ENCODE data around the gene TMEM63C.

TMEM63C gene, protein sequence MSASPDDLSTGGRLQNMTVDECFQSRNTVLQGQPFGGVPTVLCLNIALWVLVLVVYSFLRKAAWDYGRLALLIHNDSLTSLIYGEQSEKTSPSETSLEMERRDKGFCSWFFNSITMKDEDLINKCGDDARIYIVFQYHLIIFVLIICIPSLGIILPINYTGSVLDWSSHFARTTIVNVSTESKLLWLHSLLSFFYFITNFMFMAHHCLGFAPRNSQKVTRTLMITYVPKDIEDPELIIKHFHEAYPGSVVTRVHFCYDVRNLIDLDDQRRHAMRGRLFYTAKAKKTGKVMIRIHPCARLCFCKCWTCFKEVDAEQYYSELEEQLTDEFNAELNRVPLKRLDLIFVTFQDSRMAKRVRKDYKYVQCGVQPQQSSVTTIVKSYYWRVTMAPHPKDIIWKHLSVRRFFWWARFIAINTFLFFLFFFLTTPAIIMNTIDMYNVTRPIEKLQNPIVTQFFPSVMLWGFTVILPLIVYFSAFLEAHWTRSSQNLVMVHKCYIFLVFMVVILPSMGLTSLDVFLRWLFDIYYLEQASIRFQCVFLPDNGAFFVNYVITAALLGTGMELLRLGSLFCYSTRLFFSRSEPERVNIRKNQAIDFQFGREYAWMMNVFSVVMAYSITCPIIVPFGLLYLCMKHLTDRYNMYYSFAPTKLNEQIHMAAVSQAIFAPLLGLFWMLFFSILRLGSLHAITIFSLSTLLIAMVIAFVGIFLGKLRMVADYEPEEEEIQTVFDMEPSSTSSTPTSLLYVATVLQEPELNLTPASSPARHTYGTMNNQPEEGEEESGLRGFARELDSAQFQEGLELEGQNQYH

DNA sequence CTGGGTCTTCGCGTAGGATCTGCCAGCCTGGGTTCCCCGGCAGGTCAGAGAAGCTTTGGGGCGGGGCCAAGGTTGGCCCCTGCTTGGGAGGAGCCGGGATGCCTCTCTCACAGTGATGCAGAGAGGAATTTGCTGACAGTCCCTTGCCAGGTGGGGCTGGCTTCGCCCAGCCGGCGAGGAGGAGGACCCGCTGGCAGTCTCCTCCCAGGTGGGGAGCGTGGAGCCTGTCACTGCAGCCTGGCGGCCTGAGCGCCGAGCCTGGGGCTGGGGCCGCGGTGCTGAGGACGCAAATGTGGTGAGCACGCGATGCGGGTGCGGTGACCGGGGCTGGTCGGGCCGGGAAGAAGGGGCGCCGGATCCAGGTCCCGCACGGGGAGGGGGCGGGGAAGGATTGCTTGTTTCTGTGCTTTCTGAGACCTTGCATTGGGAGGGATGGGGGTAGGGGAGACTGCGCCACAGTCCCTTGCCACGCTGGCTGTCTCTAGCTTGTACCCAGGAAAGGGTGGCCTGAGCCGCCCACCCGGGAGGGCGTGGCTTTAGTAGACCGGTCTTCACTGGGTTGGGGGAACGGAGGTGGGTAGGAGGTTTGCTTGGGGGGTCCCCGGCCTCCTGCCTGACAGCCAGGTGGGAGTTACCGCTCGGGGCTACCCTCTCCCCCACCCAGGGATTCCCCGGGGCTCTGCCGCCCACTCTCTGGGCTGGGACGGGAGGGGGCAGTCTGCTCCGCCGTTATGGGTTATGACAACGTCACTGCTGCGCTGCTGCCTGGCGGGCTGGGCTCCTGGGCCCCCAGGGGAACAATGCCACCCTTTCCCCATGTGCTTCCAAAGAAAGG lies at the start of gene TMEM63C:
TMEM63C (plus strand) TSS at position 196 of the 835 bp plus-strand sequence. CDS start 37,016 bp downstream, outside the sequence.
- Histone ChIP-seq H3K9me3 (ENCODE audit: control insufficient read depth, insufficient read depth, low read length) (no peaks in the 10 kb centered on the region), H3K9ac (ENCODE audit: low read depth, low read length) (no peak within 1 kb of the TSS), H3K4me3 (ENCODE audit: low read depth, low read length) (peak within 1 kb of the TSS; percentile 79), H3K4me1 (ENCODE audit: control insufficient read depth, insufficient read depth, low read length) (peaks cover 7% of the 10 kb centered on the region), H3K36me3 (ENCODE audit: control insufficient read depth, insufficient read depth, low read length) (no peaks in the 10 kb centered on the region), H3K27me3 (ENCODE audit: control insufficient read depth, insufficient read depth, low read length) (peaks cover 5% of the 10 kb centered on the region)

DNA sequence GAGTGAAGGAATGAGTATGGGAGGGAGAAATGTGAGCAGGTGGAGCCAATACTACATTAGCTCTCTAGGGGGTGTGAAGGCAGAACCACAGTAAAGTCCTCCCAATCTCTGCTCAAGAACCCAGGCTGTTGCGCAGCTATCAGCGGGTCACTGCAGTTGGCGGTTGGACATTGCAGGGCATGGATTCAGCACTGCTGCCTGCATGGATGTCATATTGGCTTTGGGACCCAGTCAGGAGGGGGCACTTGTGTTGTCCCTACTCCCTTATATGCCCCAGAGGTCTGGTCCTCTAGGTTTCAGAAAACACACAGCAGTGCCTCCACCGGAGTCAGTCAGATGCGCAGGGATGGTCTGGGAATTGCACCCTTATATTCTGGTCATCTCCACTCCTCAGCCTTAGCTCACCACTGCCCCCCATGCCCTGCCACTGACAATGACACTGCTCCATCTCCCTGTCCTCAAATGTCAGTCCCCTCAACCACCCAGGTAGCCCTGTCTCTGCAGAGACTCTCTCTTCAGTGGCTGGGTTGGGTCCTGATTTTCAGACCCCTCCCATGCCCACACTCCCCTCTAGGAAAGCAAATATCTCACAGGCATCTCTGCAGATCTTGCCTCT lies 49.6 kb upstream of the TMEM63C start:
- Histone ChIP-seq H3K9ac (ENCODE audit: low read depth, low read length) (no peak overlapping the region), H3K4me3 (ENCODE audit: low read depth, low read length) (no peak overlapping the region), H3K36me3 (ENCODE audit: control insufficient read depth, insufficient read depth, low read length) (peaks cover 3% of the 10 kb centered on the region), H3K4me1 (ENCODE audit: control insufficient read depth, insufficient read depth, low read length) (peaks cover 2% of the 10 kb centered on the region), H3K27me3 (ENCODE audit: control insufficient read depth, insufficient read depth, low read length) (peaks cover 3% of the 10 kb centered on the region), H3K9me3 (ENCODE audit: control insufficient read depth, insufficient read depth, low read length) (no peaks in the 10 kb centered on the region)

DNA sequence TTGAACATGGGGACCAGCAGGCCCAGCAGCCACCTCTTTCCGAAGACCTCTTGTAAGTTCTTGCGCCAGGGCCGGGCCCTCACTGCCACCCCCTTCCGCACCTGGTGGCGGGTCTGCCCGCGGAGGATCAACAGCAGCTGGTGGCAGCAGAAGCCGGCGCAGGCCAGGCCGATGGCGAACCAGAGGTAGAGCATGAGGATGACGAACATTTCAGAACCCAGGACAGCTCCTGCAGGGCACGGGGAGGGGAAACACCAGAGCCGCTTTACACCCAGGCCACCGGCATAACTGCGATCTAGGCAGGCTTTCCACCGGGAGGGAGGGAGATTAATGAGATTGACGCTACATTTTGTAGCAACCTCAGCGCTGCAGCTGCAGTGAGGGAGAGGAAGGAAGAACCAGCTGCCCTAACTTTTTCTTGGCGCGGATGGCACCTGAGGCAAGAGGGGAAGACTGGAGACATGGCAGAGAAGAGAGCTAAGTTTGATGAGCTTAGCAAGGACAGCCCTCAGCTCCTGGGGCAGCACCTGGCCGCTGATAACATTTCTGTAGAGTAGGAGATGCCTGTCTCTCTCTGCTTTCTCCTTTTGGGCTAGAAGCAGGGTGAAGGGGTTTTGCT lies 47.8 kb upstream of the TMEM63C start:
- Histone ChIP-seq H3K27me3 (ENCODE audit: control insufficient read depth, insufficient read depth, low read length) (peaks cover 3% of the 10 kb centered on the region), H3K9me3 (ENCODE audit: control insufficient read depth, insufficient read depth, low read length) (no peaks in the 10 kb centered on the region), H3K4me1 (ENCODE audit: control insufficient read depth, insufficient read depth, low read length) (peaks cover 2% of the 10 kb centered on the region), H3K36me3 (ENCODE audit: control insufficient read depth, insufficient read depth, low read length) (peaks cover 3% of the 10 kb centered on the region), H3K4me3 (ENCODE audit: low read depth, low read length) (no peak overlapping the region), H3K9ac (ENCODE audit: low read depth, low read length) (no peak overlapping the region)

DNA sequence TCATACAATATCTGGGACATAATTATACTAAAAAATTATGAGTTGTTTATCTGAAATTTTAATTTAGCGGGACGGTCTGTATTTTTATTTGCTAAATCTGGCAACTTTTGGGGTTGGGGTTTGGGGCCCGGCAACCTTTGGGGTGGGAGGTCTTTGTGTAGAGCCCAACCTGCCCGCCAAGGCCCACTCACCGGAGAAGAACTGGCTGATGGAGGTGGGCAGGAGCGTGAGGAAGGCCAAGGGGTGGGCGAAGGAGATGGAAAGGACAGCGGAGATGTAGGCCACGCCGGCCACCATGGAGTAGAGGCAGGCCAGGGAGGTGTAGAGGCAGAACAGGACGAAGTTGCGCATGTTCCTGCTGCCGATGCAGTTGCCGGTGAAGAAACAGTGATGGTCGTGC lies 42.6 kb upstream of the TMEM63C start:
- peaks cover 3% of the 10 kb centered on the region for H3K36me3 ChIP-seq (ENCODE audit: control insufficient read depth, insufficient read depth, low read length)
- H3K9ac ChIP-seq (ENCODE audit: low read depth, low read length), result no peak overlapping the region
- peak overlapping the region; percentile 93 for H3K4me3 ChIP-seq (ENCODE audit: low read depth, low read length)
- H3K4me1 ChIP-seq (ENCODE audit: control insufficient read depth, insufficient read depth, low read length), result peaks cover 23% of the 10 kb centered on the region
- peaks cover 30% of the 10 kb centered on the region for H3K27me3 ChIP-seq (ENCODE audit: control insufficient read depth, insufficient read depth, low read length)
- no peaks in the 10 kb centered on the region for H3K9me3 ChIP-seq (ENCODE audit: control insufficient read depth, insufficient read depth, low read length)

DNA sequence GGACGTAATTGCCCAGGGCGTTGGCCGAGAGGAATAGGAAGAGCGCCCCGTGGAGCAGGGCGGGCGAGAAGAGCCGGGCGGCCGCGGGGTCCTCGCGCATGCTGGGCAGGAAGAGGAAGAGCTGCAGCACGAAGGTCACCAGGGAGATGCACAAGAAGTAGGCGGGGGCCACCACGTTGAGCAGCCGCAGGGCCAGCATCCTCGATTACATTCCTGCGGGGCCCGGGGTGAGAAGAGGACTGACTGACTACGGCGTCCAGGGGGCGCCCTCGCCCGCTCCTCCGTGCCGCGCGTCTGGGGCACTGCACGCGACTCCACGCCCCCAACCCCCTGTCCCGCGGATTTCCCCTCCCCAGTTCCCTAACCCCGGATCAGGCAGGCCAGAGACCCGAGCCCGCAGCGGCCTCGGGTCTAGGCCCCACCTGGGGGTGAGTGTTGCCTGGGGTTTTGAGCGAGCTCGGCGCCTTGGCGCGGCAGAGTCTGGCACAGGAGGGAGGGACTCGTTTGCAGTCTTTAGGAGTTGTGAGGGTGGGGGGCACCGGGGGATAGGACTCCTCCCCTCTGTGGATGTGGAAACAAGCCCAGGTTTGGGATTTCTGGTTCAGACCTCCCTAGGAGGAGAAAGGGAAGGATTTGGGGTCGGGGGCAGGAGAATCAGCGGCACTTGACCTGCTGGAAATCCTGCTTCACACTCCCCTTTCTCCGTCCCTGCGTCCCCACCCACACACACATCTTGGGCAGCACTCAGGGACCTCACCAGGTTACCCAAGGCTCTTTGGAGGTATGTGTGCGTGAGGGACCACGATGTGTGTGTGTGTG lies 41.8 kb upstream of the TMEM63C start:
- Histone ChIP-seq H3K4me1 (ENCODE audit: control insufficient read depth, insufficient read depth, low read length) (peaks cover 28% of the 10 kb centered on the region), H3K4me3 (ENCODE audit: low read depth, low read length) (peak overlapping the region; percentile 93), H3K9ac (ENCODE audit: low read depth, low read length) (peak overlapping the region; percentile 47), H3K27me3 (ENCODE audit: control insufficient read depth, insufficient read depth, low read length) (peaks cover 27% of the 10 kb centered on the region), H3K9me3 (ENCODE audit: control insufficient read depth, insufficient read depth, low read length) (no peaks in the 10 kb centered on the region), H3K36me3 (ENCODE audit: control insufficient read depth, insufficient read depth, low read length) (peaks cover 3% of the 10 kb centered on the region)

DNA sequence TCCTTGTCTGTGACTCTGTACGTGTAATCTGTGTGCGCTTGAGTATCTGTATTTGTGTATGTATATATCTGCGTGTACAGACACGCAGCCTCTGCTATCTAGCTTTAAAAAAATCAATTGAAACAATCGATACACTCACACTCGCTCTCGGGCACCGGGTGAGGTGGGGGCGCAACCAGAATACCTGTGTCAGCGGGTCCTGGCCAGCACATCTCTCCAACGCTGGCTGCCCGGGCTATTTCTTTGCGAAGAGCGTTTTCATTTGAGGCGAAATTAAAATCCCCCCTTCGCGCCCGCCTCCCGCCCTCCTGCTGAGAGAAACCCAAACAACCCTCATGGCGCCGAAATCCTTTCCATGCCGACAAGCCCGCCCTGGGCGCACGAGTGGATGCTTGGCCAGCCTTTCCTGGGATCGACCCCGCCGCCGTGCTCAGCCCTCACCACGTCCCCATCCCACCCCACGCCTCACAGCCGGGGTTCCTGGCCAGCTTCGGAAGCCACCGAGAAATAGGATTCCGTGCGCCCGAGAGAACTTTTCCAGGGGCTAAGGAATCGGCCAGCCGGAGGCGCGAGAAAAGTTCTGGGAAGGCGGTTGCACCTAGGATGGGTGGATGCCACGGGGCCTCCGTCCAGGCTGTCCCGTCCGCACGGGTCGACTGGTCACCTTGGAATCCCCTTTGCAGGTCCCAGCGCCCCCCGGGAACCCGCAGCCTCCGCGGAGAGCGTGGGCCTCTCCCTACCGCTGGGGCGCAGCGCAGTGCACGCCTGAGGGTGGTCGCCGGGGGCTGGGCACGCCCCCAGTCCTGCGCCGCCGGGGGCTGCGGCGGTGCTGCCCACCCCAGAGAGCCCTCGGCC lies 41.0 kb upstream of the TMEM63C start:
- peaks cover 32% of the 10 kb centered on the region for H3K4me1 ChIP-seq (ENCODE audit: control insufficient read depth, insufficient read depth, low read length)
- H3K9ac ChIP-seq (ENCODE audit: low read depth, low read length), result peak overlapping the region; percentile 37
- peak overlapping the region; percentile 93 for H3K4me3 ChIP-seq (ENCODE audit: low read depth, low read length)
- H3K9me3 ChIP-seq (ENCODE audit: control insufficient read depth, insufficient read depth, low read length), result no peaks in the 10 kb centered on the region
- peaks cover 27% of the 10 kb centered on the region for H3K27me3 ChIP-seq (ENCODE audit: control insufficient read depth, insufficient read depth, low read length)
- H3K36me3 ChIP-seq (ENCODE audit: control insufficient read depth, insufficient read depth, low read length), result peaks cover 3% of the 10 kb centered on the region

DNA sequence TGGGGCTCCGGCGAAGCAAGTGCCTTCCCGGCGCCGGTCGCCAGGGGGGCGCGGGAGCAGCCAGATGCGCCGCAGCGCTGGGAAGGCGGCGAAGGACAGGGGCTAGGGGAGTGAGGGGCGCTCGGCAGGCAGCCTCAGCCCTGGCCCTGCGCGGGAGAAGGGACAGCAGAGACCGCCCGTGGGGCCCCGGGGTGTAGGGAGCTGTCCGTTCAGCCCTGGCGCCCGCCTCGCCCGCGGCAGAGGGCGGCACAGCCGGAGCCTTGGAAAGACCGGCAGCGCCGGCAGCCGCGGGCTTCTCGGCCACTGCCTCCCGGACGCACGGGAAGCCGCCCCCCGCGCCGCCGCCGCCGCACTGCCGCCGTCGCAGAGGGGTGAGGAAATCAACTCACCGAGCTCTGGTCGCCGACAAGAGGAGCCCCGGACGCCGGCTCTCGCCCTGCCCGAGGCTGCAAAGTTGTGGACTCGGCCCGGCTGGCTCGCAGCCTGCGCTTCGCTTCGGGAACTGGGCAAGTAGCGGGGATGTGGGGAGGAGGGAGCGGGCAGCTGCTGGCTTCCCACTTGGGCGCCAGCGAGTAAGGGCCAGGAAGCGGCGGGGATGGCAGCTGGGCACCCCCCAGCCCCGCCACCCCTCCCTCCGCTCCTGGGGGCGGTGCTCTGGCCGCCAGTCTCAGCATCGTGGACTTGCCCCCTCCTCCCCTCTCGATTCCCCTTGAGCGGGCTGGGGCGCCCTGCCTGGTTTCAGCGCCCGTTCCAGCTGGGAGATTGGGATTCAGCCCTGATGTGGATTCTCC lies 40.2 kb upstream of the TMEM63C start, which contains the start of gene ZDHHC22:
ZDHHC22 (minus strand) TSS at position 578 of the 791 bp plus-strand sequence. CDS start 2,053 bp downstream, outside the sequence.
- peak within 1 kb of the TSS; percentile 37 for H3K9ac ChIP-seq (ENCODE audit: low read depth, low read length)
- peaks cover 34% of the 10 kb centered on the region for H3K27me3 ChIP-seq (ENCODE audit: control insufficient read depth, insufficient read depth, low read length)
- peak within 1 kb of the TSS; percentile 93 for H3K4me3 ChIP-seq (ENCODE audit: low read depth, low read length)
- H3K36me3 ChIP-seq (ENCODE audit: control insufficient read depth, insufficient read depth, low read length), result no peaks in the 10 kb centered on the region
- no peaks in the 10 kb centered on the region for H3K9me3 ChIP-seq (ENCODE audit: control insufficient read depth, insufficient read depth, low read length)
- peaks cover 40% of the 10 kb centered on the region for H3K4me1 ChIP-seq (ENCODE audit: control insufficient read depth, insufficient read depth, low read length)

DNA sequence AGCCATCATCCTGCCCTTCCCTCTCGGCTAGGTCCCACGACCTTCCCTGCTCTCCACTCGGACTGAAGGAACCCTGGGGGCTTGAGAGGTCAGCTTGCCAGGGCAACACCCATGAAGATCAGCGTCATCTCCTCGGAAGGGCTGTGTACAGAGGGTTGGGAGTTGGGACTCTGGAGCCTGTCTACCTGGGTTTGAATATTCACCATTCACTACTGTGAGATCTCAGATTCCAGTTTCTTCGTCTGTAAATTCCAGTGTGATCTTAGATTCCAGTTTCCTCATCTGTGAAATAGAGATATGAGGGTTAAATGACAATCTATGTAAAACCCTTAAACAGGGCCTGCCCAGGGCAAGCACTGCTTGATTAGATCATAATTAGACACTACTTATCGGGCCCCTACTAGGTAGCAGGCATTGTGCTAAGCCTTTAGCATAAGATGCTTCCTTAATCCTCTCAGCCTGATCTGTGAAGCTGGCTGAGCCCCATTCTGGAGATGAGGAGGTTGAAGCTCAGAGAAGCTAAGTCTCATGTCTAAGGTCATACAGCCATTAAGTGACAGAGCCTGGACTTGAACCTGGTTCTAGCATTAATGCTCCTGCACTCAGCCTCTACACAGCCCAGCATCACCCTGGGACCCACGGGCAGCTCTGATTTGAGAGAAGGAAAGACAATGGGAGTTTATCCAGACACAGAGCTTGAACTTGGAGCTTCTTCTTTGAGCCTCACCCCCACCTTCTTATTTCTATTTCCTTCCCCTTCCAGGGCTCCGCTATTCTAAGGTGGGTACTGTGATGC lies 39.4 kb upstream of the TMEM63C start:
- H3K9ac ChIP-seq (ENCODE audit: low read depth, low read length), result no peak overlapping the region
- peaks cover 42% of the 10 kb centered on the region for H3K4me1 ChIP-seq (ENCODE audit: control insufficient read depth, insufficient read depth, low read length)
- H3K36me3 ChIP-seq (ENCODE audit: control insufficient read depth, insufficient read depth, low read length), result no peaks in the 10 kb centered on the region
- H3K4me3 ChIP-seq (ENCODE audit: low read depth, low read length), result peak overlapping the region; percentile 93
- peaks cover 34% of the 10 kb centered on the region for H3K27me3 ChIP-seq (ENCODE audit: control insufficient read depth, insufficient read depth, low read length)
- no peaks in the 10 kb centered on the region for H3K9me3 ChIP-seq (ENCODE audit: control insufficient read depth, insufficient read depth, low read length)

DNA sequence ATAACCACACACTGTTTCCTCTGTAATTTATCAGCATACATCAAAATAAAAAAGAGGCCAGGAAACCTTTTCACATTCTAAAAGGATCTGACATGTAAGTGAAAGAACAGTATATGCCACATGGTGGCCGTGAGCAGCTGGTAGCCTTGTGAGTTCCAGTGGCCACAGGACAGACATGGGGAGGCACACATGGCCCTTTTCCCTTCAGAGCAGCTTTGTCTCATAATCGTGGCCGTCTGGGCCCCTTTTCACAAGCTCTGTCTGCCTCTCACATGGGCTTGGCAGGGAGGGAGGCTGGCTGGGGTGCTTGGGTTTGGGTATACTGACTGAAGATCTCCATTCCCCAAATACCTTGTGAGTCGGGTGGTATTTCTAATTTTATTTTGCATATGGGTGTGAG lies 38.5 kb upstream of the TMEM63C start:
- Histone ChIP-seq H3K4me3 (ENCODE audit: low read depth, low read length) (peak overlapping the region; percentile 93), H3K9me3 (ENCODE audit: control insufficient read depth, insufficient read depth, low read length) (no peaks in the 10 kb centered on the region), H3K36me3 (ENCODE audit: control insufficient read depth, insufficient read depth, low read length) (no peaks in the 10 kb centered on the region), H3K27me3 (ENCODE audit: control insufficient read depth, insufficient read depth, low read length) (peaks cover 34% of the 10 kb centered on the region), H3K9ac (ENCODE audit: low read depth, low read length) (no peak overlapping the region), H3K4me1 (ENCODE audit: control insufficient read depth, insufficient read depth, low read length) (peaks cover 42% of the 10 kb centered on the region)

Measured in iPS-15b (cell line).